CD14-positive monocyte (primary cell): ENCODE results near the gene ACBD4. TPM values are rescaled to one million over a fixed set of nuclear protein-coding genes. Genes with fewer than 3 reads are reported as not detected.

ENCODE experiments used
- DNase-seq, 3 donors: peaks; one replicate each; pipeline ENCODE4 v3.0.0-alpha.2; 2011 to 2022
- H2AFZ ChIP-seq: 2 replicates; pipeline ENCODE4 v1.6.0; 2012; ENCODE audit warnings: mild to moderate bottlenecking, low read depth, low read length, inconsistent platforms; ENCODE audit not compliant: insufficient read depth, poor library complexity, severe bottlenecking
- H3K27ac ChIP-seq, 2 donors: 1 replicate in 1 of 2; 2 replicates in 1 of 2; pipeline ENCODE4 v1.5.1; 2012 to 2013; ENCODE audit warnings: low read length in 2 of 2, control low read depth in 1 of 2, inconsistent platforms in 1 of 2, low read depth in 1 of 2, mild to moderate bottlenecking in 1 of 2
- H3K27me3 ChIP-seq, 2 donors: one replicate each; pipeline versions ENCODE4 v1.6.0 to v1.6.1; 2011 to 2013; ENCODE audit warnings: low read length in 2 of 2; ENCODE audit not compliant: control insufficient read depth in 2 of 2, insufficient read depth in 2 of 2
- H3K36me3 ChIP-seq, 2 donors: replicated peaks in 1 of 2; 1 replicate in 1 of 2; 2 replicates in 1 of 2; pipeline versions ENCODE4 v1.5.1 to v1.6.1; 2012 to 2013; ENCODE audit warnings: low read length in 2 of 2, control low read depth in 1 of 2, inconsistent platforms in 1 of 2, mild to moderate bottlenecking in 1 of 2; ENCODE audit not compliant: insufficient read depth in 2 of 2, control insufficient read depth in 1 of 2
- H3K4me1 ChIP-seq, 2 donors: 1 replicate in 1 of 2; 2 replicates in 1 of 2; pipeline versions ENCODE4 v1.5.1 to v1.6.1; 2012 to 2013; ENCODE audit warnings: low read length in 2 of 2, control low read depth in 1 of 2, inconsistent platforms in 1 of 2, mild to moderate bottlenecking in 1 of 2, moderate library complexity in 1 of 2; ENCODE audit not compliant: insufficient read depth in 2 of 2, control insufficient read depth in 1 of 2
- H3K4me2 ChIP-seq: replicated peaks from 2 replicates; pipeline ENCODE3; 2012; ENCODE audit warnings: low read length, moderate library complexity, mild to moderate bottlenecking; ENCODE audit not compliant: poor library complexity, severe bottlenecking; ENCODE audit errors: extremely low read depth
- H3K4me3 ChIP-seq, 3 experiments: fragments of 200-600 bp in 1 of 3; sonication (generic) in 1 of 3; replicated peaks in 1 of 3; 1 replicate in 2 of 3; 2 replicates in 1 of 3; pipeline ENCODE4 v1.5.1; 2011 to 2013; ENCODE audit warnings: low read length in 3 of 3, mild to moderate bottlenecking in 3 of 3, control low read depth in 2 of 3, low read depth in 2 of 3, inconsistent platforms in 1 of 3, moderate library complexity in 1 of 3
- H3K79me2 ChIP-seq: 2 replicates; pipeline ENCODE4 v1.6.0; 2012; ENCODE audit warnings: mild to moderate bottlenecking, control low read depth, inconsistent platforms, low read length, moderate library complexity; ENCODE audit not compliant: insufficient read depth
- H3K9ac ChIP-seq: 2 replicates; pipeline ENCODE4 v1.6.0; 2017; ENCODE audit warnings: low read length, mild to moderate bottlenecking; ENCODE audit not compliant: insufficient read depth, poor library complexity, severe bottlenecking
- H3K9me3 ChIP-seq, 2 donors: replicated peaks in 1 of 2; 1 replicate in 1 of 2; 2 replicates in 1 of 2; pipeline versions ENCODE4 v1.5.1 to v1.6.1; 2012 to 2013; ENCODE audit warnings: low read length in 2 of 2, control low read depth in 1 of 2; ENCODE audit not compliant: control insufficient read depth in 1 of 2, insufficient read depth in 1 of 2
- H4K20me1 ChIP-seq: 2 replicates; pipeline ENCODE4 v1.6.0; 2012; ENCODE audit warnings: mild to moderate bottlenecking, low read length, control low read depth, moderate library complexity; ENCODE audit not compliant: insufficient read depth
- H3K27ac Mint-ChIP-seq, 7 donors: one replicate each; pipeline ENCODE4 v1.8.0; 2020; ENCODE audit warnings: mild to moderate bottlenecking in 7 of 7, mixed read lengths in 7 of 7, moderate library complexity in 6 of 7, inconsistent platforms in 2 of 7
- H3K27me3 Mint-ChIP-seq, 3 donors: one replicate each; pipeline ENCODE4 v1.8.0; 2021 to 2022; ENCODE audit warnings: low read depth in 3 of 3, mild to moderate bottlenecking in 3 of 3, mixed read lengths in 3 of 3, moderate library complexity in 3 of 3, inconsistent platforms in 1 of 3
- H3K36me3 Mint-ChIP-seq, 2 donors: one replicate each; pipeline ENCODE4 v1.8.0; 2020; ENCODE audit warnings: mixed read lengths in 2 of 2, inconsistent platforms in 1 of 2, mild to moderate bottlenecking in 1 of 2
- H3K4me1 Mint-ChIP-seq: one replicate; pipeline ENCODE4 v1.8.0; 2020; ENCODE audit warnings: mild to moderate bottlenecking, mixed read lengths
- H3K4me3 Mint-ChIP-seq, 2 donors: one replicate each; pipeline ENCODE4 v1.8.0; 2020; ENCODE audit warnings: mild to moderate bottlenecking in 2 of 2, mixed read lengths in 2 of 2, moderate library complexity in 1 of 2
- H3K9me3 Mint-ChIP-seq, 7 donors: one replicate each; pipeline ENCODE4 v1.8.0; 2020 to 2022; ENCODE audit warnings: mixed read lengths in 7 of 7, mild to moderate bottlenecking in 6 of 7, moderate library complexity in 6 of 7, inconsistent platforms in 2 of 7
- WGBS: methylation state at CpG from one replicate; pipeline ENCODE4 v1.1.5; 2013; ENCODE audit warnings: missing lambda C conversion rate; ENCODE audit not compliant: insufficient coverage; 5-methylcytosine and 5-hydroxymethylcytosine counted together
- intact Hi-C, 2 donors: fragments of 100-400 bp; cut with micrococcal nuclease; formaldehyde crosslinking; loops; one replicate each; pipeline versions ENCODE4 v1.15.0 to v1.15.1; 2023
- polyA plus RNA-seq, 3 donors: library from polyadenylated mRNA; depleted of rRNA in 1 of 3; unstranded in 2 of 3; stranded (reverse) in 1 of 3; fragments of 300-500 nt in 2 of 3; fragments of >200 nt in 1 of 3; fragmentation: Illumina TruSeq in 2 of 3; gene quantifications; 1 replicate in 2 of 3; 2 replicates in 1 of 3; pipeline ENCODE4 v1.2.3, GENCODE V29; 2012 to 2021
- TF ChIP-seq, protein P1 (sequence below): fragments of 200-600 bp; IDR thresholded peaks from one replicate; pipeline ENCODE4 v1.8.0; 2022; ENCODE audit warnings: antibody characterized with exemption, mild to moderate bottlenecking

Gene ACBD4
- polyA plus RNA-seq, 3 donors = 4.8 to 7.4 (median 6.2) TPM

DNA sequence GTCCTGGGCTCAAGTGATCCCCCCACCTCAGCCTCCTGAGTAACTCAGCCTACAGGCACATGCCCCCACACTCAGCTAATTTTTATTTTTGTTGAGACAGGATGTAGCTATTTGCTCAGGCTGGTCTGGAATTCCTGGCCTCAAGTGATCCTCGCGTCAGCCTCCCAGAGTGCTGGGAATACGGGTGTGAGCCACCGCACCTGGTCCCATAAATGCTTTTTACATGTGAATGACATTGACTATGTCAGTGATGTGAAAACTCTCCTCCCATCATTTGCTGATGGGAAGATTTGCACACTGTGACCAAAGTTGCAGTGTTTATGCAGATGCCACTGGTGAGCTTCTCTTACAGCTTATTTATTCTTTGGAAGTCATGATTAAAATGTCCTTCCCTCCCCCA, 18.2 kb upstream of the ACBD4 start:
- Histone ChIP-seq H3K27me3 (peaks cover 0 to 22% of the 10 kb centered on the region in 2 donors), H3K27ac (no peak overlapping the region), H4K20me1 (no peaks in the 10 kb centered on the region), H3K4me1 (peaks cover 0 to 7% of the 10 kb centered on the region in 2 donors), H2AFZ (no peak overlapping the region), H3K4me2 (no peak overlapping the region), H3K36me3 (no peaks in the 10 kb centered on the region), H3K9ac (no peak overlapping the region), H3K79me2 (no peaks in the 10 kb centered on the region), H3K4me3 (no peak overlapping the region), H3K9me3 (no peaks in the 10 kb centered on the region)
- peaks cover 19 to 33% (median 19%) of the 10 kb centered on the region in 3 donors for H3K27me3 Mint-ChIP-seq
- WGBS = 93% methylated on average over 3 of the region's 4 CpGs
- no peak overlapping the region for H3K4me3 Mint-ChIP-seq
- TF ChIP-seq, protein P1, sequence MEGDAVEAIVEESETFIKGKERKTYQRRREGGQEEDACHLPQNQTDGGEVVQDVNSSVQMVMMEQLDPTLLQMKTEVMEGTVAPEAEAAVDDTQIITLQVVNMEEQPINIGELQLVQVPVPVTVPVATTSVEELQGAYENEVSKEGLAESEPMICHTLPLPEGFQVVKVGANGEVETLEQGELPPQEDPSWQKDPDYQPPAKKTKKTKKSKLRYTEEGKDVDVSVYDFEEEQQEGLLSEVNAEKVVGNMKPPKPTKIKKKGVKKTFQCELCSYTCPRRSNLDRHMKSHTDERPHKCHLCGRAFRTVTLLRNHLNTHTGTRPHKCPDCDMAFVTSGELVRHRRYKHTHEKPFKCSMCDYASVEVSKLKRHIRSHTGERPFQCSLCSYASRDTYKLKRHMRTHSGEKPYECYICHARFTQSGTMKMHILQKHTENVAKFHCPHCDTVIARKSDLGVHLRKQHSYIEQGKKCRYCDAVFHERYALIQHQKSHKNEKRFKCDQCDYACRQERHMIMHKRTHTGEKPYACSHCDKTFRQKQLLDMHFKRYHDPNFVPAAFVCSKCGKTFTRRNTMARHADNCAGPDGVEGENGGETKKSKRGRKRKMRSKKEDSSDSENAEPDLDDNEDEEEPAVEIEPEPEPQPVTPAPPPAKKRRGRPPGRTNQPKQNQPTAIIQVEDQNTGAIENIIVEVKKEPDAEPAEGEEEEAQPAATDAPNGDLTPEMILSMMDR = no peak
- H3K27ac Mint-ChIP-seq = no peak overlapping the region
- H3K4me1 Mint-ChIP-seq = peaks cover 7% of the 10 kb centered on the region
- intact Hi-C loops = no loop called here
- H3K9me3 Mint-ChIP-seq = peaks cover 0 to 5% (median 0%) of the 10 kb centered on the region in 7 donors
- H3K36me3 Mint-ChIP-seq = peaks cover 0 to 5% of the 10 kb centered on the region in 2 donors
- no peak for DNase-seq

DNA sequence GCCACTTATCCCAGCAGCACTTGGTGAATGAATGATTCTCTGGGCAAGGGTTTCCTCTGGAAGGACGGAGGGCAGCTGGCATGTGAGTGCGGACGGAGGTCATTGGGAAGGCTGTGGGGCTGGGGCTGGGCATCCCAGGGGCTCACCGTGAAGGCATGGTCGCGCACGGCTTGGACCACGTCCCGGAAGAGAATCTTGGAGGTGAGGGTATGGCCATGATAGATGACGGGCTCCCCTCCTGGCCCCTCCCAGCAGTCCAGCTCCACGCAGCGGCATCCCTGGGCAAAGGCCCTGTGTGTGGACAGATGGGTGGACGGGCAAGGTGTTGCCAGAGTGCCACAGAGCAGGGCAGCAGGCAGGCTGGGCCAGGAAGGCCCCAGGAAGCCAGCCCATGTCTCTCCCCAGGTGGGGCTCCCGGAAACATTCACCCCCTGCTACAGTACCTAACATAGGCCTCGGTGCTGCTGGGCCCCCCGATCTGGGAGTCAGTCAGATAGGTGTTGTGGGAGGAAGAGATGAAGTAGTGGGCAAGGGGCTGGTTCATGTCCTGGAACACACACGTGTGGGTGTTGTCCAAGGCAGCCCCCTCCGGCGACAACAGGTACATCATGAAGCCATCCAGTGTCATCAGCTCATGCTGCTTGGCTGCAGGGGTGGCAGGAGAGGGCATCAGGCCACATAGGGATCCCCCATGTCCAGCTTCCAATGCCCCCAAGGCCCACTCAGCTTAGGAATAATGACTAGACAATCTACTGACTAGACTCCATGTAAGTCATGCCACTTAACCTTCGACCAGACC, 17.4 kb upstream of the ACBD4 start:
- H3K36me3 ChIP-seq = no peaks in the 10 kb centered on the region
- H3K4me3 Mint-ChIP-seq = no peak overlapping the region
- H3K4me1 ChIP-seq = peaks cover 0 to 14% of the 10 kb centered on the region in 2 donors
- no peak overlapping the region for H3K4me3 ChIP-seq
- no peak for DNase-seq
- intact Hi-C loops = no loop called here
- no peak overlapping the region for H3K9ac ChIP-seq
- TF ChIP-seq, protein P1 = no peak
- no peaks in the 10 kb centered on the region for H4K20me1 ChIP-seq
- peaks cover 0 to 5% (median 0%) of the 10 kb centered on the region in 7 donors for H3K9me3 Mint-ChIP-seq
- peaks cover 11% of the 10 kb centered on the region for H3K4me1 Mint-ChIP-seq
- no peak overlapping the region for H3K27ac ChIP-seq
- H3K79me2 ChIP-seq = no peaks in the 10 kb centered on the region
- no peak overlapping the region for H3K4me2 ChIP-seq
- H3K9me3 ChIP-seq = no peaks in the 10 kb centered on the region
- 98% methylated on average over 7 of the region's 20 CpGs for WGBS
- H3K27ac Mint-ChIP-seq = peak overlapping the region in 2 of 7 donors; percentile 22 to 40
- no peak overlapping the region for H2AFZ ChIP-seq
- H3K27me3 ChIP-seq = peaks cover 0 to 22% of the 10 kb centered on the region in 2 donors
- H3K27me3 Mint-ChIP-seq = peaks cover 19 to 33% (median 19%) of the 10 kb centered on the region in 3 donors
- peaks cover 0 to 5% of the 10 kb centered on the region in 2 donors for H3K36me3 Mint-ChIP-seq
